ENCODE results near the gene FIS1. TPM values are rescaled to one million over a fixed set of nuclear protein-coding genes. Genes with fewer than 3 reads are reported as not detected.
"Not testable (repeated sequence)": the region's sequence is repeated elsewhere in the genome, so short reads cannot be mapped to it uniquely, and the experiment has no call there.

The FIS1 gene
- total and polyA plus RNA-seq, 3 donors from 2014 or later = 228 to 273 (median 233) TPM

DNA sequence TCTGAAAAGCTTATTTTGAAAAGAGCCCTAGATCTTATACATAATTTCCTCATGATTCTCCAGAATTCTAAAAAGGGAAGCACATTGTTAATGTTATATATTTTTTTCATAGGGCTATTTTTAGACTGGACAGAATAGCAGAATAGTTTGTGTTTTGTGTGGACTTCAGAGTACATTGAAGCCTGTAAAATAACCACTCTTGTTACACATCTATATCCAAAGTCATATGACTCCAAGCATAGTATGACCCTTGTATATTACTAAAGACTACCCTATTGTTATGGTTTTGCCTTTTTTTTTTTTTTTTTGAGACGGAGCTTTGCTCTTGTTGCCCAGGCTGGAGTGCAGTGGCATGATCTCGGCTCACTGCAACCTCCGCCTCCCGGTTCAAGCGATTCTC lies 26.1 kb upstream of the FIS1 start:
- no peak for DNase-seq
- TF ChIP-seq POLR2A (IDR thresholded peaks at IDR 0.05) = no peak
- TF ChIP-seq, protein P1, sequence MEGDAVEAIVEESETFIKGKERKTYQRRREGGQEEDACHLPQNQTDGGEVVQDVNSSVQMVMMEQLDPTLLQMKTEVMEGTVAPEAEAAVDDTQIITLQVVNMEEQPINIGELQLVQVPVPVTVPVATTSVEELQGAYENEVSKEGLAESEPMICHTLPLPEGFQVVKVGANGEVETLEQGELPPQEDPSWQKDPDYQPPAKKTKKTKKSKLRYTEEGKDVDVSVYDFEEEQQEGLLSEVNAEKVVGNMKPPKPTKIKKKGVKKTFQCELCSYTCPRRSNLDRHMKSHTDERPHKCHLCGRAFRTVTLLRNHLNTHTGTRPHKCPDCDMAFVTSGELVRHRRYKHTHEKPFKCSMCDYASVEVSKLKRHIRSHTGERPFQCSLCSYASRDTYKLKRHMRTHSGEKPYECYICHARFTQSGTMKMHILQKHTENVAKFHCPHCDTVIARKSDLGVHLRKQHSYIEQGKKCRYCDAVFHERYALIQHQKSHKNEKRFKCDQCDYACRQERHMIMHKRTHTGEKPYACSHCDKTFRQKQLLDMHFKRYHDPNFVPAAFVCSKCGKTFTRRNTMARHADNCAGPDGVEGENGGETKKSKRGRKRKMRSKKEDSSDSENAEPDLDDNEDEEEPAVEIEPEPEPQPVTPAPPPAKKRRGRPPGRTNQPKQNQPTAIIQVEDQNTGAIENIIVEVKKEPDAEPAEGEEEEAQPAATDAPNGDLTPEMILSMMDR (IDR thresholded peaks at IDR 0.05) = no peak

DNA sequence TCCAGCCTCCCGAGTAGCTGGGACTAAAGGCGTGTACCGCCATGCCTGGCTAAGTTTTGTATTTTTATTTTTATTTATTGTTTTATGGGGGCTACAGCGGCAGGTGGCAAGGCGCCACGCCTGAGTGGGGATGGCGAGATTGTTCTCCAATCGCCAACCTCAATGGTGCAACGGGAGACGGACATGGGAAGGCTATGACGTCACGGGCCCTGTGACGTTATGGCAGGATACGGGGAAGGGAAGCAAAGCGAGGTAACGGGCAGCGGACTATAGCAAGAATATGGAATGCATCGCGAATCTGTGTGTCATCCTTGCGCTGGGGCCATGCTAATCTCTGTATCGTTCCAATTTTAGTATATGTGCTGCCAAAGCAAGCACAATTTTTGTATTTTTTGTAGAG lies 24.8 kb upstream of the FIS1 start:
- H3K27ac ChIP-seq = no peak overlapping the region
- H3K4me3 ChIP-seq = peak overlapping the region in 1 of 2 donors; percentile 20
- no peaks in the 10 kb centered on the region for H3K9me3 ChIP-seq
- no peaks in the 10 kb centered on the region for H3K27me3 ChIP-seq
- H3K36me3 ChIP-seq (ENCODE audit: low read depth, missing control alignments) = no peaks in the 10 kb centered on the region
- no peaks in the 10 kb centered on the region for H3K4me1 ChIP-seq
- intact Hi-C loops (cut with DNase I; ENCODE audit: low total_unique reads) = no loop called here
- TF ChIP-seq, protein P1 (IDR thresholded peaks at IDR 0.05) = no peak
- TF ChIP-seq POLR2A (IDR thresholded peaks at IDR 0.05) = no peak
- WGBS, 2 donors = 60 to 83% methylated on average over 21 of the region's 21 CpGs
- DNase-seq = peak; percentile 51

More for the DNA sequence above, 26.1 kb upstream of the FIS1 start:
- intact Hi-C loops (cut with DNase I; ENCODE audit: low total_unique reads) = no loop called here
- Histone ChIP-seq H3K27me3 (no peaks in the 10 kb centered on the region), H3K4me1 (no peaks in the 10 kb centered on the region), H3K4me3 (no peak overlapping the region), H3K27ac (no peak overlapping the region), H3K36me3 (ENCODE audit: low read depth, missing control alignments) (no peaks in the 10 kb centered on the region), H3K9me3 (no peaks in the 10 kb centered on the region)
- 84 to 85% methylated on average over 5 of the region's 5 CpGs for WGBS, 2 donors

DNA sequence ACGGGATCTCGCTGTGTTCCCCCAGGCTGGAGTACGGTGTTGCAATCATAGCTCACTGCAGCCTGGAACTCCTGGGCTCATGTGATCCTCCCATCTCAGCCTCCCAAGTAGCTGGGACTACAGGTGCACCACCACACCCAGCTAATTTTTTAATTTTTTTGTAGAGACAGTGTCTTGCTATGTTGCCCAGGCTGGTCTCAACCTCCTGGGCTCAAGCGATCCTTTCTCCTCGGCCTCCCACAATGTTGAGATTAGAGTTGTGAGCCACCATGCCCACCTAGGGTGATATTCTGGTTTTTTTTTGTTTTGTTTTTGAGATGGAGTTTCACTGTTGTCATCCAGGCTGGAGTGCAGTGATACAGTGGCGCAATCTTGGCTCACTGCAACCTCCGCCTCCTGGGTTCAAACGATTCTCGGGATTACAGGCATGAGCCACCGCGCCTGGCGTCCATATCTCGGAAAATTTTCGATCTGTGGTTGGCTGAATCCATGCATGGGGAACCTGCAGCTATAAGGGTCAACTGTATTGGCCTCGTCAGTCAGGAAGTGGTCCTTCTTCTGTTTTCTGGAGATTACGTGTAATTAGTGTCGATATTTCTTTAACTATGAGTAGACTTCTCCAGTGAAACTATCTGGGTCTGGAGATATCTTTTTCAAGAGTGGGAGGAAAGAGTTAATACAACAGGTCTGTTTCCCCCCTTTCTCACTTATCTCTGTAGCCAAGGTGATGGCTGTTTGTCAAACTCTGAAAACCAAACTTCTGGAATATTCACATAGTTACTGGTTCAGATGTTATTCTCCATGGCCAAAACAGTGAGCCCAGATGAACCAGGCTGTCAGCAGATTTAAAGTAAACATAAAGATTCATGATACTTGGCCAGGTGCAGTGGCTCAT lies 21.0 kb upstream of the FIS1 start:
- intact Hi-C loops (cut with DNase I; ENCODE audit: low total_unique reads) = no loop called here

DNA sequence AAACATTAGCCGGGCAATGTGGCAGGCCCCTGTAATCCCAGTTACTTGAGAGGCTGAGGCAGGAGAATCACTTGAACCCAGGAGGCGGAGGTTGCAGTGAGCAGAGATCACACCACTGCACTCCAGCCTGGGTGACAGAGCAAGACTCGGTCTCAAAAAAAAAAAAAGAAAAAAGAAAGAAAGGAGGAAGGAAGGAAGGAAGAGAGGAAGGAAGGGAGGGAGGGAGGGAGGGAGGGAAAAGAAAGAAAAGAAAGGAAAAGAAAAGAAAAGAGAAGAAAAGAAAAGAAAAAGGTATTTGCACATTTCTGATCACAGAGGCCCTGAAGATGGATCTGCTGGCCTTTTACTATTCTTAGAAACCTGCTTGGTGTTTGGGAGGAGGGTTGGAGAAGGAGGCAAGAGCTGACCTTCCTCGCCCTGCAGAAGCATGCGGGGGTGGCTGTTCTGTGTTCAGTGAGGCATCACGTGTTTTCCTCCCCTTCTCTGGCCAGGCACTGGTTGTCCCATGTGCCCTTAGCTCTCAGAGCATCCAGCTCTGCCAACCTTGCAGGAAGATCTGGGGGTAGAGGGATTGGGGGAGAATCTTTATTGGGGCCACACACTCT lies 19.3 kb upstream of the FIS1 start:
- intact Hi-C loops (cut with DNase I; ENCODE audit: low total_unique reads) = not testable (repeated sequence)

More for the DNA sequence above, 21.0 kb upstream of the FIS1 start:
- WGBS, 2 donors = 71 to 74% methylated on average over 17 of the region's 17 CpGs
- Histone ChIP-seq H3K4me3 (no peak overlapping the region), H3K9me3 (no peaks in the 10 kb centered on the region), H3K4me1 (peaks cover 11% of the 10 kb centered on the region), H3K27ac (no peak overlapping the region), H3K36me3 (ENCODE audit: low read depth, missing control alignments) (no peaks in the 10 kb centered on the region), H3K27me3 (no peaks in the 10 kb centered on the region)
- TF ChIP-seq, protein P1 (IDR thresholded peaks at IDR 0.05) = no peak
- TF ChIP-seq POLR2A (IDR thresholded peaks at IDR 0.05) = no peak
- DNase-seq = no peak

DNA sequence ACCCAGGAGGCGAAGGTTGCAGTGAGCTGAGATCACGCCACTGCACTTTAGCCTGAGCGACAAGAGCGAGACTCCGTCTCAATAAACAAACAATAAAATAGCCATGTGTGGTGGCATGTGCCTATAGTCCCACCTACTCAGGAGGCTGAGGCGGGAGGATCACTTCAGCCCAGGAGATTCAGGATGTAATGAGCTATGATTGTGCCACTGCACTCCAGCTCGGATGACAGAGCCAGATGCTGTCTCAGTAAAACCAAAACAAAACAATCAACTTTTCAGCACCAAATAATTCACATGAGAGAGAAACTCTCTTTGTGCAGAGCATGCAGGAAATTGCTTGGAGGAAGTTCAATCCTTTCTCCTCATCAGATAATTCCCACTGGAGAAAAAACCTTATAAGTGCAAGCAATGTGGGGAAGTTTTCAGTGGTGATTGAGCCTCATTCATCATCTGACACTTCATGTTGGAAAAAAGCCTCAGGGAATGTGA lies 13.4 kb upstream of the FIS1 start:
- intact Hi-C loops (cut with DNase I; ENCODE audit: low total_unique reads) = no loop called here
- Histone ChIP-seq H3K27me3 (no peaks in the 10 kb centered on the region), H3K27ac (no peak overlapping the region), H3K9me3 (no peaks in the 10 kb centered on the region), H3K4me3 (no peak overlapping the region), H3K36me3 (ENCODE audit: low read depth, missing control alignments) (no peaks in the 10 kb centered on the region), H3K4me1 (peaks cover 2% of the 10 kb centered on the region)
- no peak for DNase-seq
- TF ChIP-seq, protein P1 (IDR thresholded peaks at IDR 0.05) = no peak
- TF ChIP-seq POLR2A (IDR thresholded peaks at IDR 0.05) = no peak
- 69 to 73% methylated on average over 7 of the region's 7 CpGs for WGBS, 2 donors

More for the DNA sequence above, 19.3 kb upstream of the FIS1 start:
- peak overlapping the region in 1 of 2 donors; percentile 24 for H3K27ac ChIP-seq
- not testable (repeated sequence) for H3K4me3 ChIP-seq; H3K27me3 ChIP-seq; H3K9me3 ChIP-seq; H3K36me3 ChIP-seq (ENCODE audit: low read depth, missing control alignments)
- 49 to 55% methylated on average over 6 of the region's 6 CpGs for WGBS, 2 donors
- DNase-seq = peak; percentile 94
- H3K4me1 ChIP-seq = peaks cover 11% of the 10 kb centered on the region
